GM19043 (cell line): Measurements from ENCODE around the gene LGI4.
"Not testable (repeated sequence)": the region's sequence is repeated elsewhere in the genome, so short reads cannot be mapped to it uniquely, and the experiment has no call there.

Experiments
- ATAC-seq: cut with Tn5 transposase; IDR thresholded peaks from one replicate; pipeline ENCODE4 v1.9.1; 2021; ENCODE audit warnings: low read depth; ENCODE audit not compliant: unreplicated experiment

The LGI4 gene

GRCh38 chr19:35142606-35143230 lies 7.9 kb upstream of the LGI4 start:
- no peak for ATAC-seq

DNA sequence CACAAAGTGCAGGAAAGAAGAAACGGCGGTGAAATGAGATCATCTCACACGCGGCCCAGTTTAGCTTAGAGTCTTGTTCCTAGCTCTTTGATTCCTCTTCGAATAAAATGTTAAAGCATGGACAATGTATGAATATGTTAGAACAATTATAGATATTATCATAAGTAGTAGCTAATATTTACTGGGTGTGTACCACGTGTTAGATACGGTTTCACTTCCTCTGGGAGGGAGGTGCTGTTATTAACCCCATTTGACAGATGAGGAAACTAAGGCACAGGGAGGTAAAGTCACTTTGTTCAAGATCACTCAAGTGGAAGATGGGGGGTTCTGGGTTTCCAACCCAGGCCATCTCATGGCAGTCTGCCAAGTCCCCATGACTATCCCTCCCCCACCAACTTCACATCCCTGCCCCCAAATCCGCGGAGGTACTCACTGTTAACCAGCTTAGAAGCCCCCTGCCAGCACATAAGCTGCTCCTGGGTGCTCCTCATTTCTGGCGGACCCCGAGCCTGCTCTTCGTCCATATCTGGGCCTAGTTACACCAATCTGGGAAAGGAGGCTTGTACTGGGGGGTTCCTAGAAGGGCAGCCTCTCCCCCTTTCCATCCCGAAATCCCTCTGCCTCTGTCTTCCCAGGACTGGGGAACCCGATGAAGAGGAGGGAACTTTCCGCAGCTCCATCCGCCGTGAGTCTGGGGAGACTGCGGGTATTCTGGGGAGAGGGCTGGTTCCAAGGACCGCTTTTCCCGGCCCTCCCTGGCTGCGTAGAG lies 7.2 kb upstream of the LGI4 start:
- ATAC-seq, result no peak

GRCh38 chr19:35140962-35141836 lies 6.3 kb upstream of the LGI4 start:
- ATAC-seq, result no peak

DNA sequence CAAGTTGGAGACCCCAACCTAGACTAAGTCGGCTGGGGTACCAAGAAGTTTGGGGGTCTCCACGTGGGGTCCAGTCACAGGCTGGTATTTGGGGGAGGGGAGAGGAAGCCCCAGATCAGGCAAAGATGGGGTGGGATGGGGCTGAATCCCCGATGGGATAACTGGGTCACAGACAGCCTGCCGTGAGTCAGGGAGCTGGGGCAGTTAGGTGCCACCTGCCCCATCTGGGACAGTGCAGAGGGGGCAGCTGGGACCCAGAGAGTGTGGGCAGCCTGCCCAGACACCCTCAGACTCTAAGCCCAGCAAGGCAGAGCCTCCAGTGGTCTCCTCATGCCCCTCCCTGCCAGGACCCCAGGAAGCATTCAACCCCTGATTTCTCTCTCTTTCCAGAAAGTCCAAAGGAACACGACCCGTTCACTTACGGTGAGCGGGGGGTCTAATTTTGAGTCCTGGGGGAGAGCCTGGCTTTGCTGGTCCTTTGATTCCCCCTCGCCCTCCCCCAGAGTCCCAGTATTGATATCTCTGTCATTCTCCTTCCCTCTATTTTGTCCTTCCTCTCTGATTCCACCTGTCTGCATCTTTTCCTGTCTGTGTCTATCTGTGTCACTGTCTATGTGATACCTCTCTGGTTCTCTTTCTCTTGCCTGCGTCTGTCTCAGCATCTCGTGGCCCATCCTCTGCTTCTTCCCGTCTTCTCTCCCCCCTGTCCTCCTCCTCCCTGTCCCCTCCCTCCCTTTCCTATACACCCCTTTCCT lies 5.5 kb upstream of the LGI4 start:
- ATAC-seq, result no peak

- ATAC-seq, result no peak
These were observed 3.5 kb upstream of the LGI4 start, which contains the start of gene FXYD1 for GRCh38 chr19:35138305-35138892. Gene FXYD1, plus strand, starts transcription at chr19:35138824. Its CDS starts 1,256 bp downstream, at chr19:35140080.

DNA sequence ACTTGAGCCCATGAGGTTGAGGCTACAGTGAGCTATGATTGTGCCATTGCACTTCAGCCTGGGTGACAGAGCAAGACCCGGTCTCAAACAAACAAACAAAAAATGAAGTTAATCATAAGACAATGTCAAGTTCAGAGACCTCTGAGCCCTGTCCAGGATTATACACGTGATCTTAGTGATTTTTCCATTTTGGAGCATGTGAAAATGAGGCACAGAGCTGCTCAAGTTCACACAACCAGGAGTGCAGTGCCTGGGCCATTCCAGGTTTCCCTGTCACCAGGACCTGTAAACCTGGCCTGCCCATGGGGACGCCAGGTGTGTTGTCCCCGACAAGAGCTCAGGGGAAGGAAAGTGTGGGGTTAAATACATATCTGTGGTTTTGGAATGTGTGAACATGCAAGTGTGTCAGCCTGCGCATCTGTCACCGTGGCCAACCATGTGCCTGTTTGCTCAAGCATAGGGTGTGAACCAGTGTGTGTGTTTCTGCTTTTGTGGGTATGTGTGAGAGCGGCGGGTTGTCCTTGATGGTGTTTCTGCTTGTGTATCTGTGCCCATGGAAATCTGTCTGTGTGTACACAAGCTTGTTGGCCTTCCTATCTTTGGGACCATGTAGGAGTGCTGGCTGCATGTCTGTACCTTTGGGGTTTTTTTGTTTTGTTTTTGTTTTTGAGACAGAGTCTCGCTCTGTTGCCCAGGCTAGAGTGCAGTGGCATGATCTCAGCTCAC lies 2.3 kb upstream of the LGI4 start:
- ATAC-seq, result no peak

DNA sequence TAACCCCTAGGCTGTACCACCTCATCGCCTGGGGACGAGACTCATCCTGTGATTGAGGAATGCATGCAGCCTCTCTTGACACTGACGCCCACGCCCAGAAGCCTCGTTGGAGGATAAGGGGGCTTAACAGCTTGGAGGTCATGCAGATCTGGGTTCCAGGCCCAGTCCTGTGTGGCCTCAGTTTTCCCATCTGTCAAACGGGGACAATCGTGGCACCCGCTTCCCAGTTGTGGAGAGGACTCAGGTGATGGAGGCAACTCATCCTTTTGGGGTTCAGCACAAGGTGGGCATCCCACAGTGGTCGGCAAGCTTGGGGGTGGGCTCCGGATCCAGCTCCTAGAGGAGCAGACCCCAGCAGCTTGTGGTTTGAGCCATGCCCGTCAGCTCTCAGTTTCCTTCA lies 1.4 kb upstream of the LGI4 start:
- no peak for ATAC-seq

GRCh38 chr19:35135389-35135909 lies 590 bp upstream of the LGI4 start:
- ATAC-seq, result no peak

- no peak for ATAC-seq
These were observed 1.0 kb downstream of the LGI4 start for GRCh38 chr19:35133826-35134225.

DNA sequence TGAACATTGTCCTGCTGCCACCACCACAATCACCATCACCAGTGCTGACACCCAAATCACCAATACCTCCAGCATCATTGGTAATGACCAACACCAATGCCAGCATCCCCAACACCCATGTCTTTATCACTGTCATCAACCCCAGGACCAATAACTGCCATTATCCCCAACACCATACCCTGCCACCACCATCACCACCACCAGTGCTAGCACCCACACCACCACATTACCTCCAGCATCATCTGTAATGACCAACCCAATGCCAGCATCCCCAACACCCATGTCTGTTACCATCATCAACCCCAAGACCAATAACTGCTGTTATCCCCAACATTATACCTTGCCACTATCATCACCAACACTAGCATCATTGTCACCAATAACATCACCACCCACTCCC lies 2.6 kb downstream of the LGI4 start:
- no peak for ATAC-seq

DNA sequence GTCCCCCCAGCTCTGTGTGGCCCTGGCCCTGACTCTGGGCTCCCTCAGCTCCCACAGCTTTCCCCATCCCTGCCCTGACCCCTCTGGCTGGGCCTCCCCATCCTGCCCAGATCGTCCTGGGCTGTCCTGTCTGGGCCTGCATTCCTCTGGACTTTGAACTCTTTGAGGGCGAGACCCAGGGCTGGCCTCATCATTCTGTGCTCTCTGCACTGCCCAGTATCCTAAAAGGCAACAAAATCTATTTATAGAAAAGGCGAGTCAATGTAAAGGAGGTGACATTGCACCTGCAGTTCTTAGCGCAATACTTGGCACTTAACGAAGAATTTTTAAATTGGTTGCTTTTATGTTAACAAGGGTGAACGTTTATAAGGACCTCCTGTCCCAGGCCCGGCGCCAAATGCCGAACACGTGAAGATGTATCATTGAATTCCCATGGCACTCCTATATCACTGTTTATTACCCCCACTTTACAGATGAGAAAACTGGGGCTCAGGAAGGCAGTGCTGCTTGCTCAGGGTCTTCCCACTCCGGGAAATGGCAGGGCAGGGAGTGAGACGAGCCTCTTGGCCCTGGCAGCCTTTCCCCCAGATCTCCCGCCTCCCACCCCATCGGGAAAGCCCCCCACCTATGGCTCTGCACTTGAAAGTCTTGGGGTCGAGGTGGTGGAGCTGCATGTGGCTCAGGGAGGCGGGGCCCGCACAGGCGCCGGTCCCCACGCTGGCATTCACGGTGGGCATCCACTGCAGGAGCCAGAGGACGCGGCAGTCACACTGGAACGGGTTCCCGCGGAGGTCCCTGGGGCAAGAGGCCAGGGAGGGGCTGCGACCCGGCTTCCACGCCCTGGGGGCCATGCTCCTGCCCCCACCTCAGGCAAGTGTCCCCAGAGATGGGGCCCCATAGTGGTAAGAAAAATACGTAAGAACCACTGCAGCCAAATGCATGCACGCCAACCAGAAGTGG lies 3.8 kb downstream of the LGI4 start:
- no peak for ATAC-seq

- not testable (repeated sequence) for ATAC-seq
These were observed 5.1 kb downstream of the LGI4 start for GRCh38 chr19:35129724-35130274.

GRCh38 chr19:35128398-35129057 lies 6.3 kb downstream of the LGI4 start:
- no peak for ATAC-seq

- no peak for ATAC-seq
These were observed 7.0 kb downstream of the LGI4 start for GRCh38 chr19:35127871-35128270.

GRCh38 chr19:35126624-35126959 lies 8.3 kb downstream of the LGI4 start:
- ATAC-seq, result no peak

DNA sequence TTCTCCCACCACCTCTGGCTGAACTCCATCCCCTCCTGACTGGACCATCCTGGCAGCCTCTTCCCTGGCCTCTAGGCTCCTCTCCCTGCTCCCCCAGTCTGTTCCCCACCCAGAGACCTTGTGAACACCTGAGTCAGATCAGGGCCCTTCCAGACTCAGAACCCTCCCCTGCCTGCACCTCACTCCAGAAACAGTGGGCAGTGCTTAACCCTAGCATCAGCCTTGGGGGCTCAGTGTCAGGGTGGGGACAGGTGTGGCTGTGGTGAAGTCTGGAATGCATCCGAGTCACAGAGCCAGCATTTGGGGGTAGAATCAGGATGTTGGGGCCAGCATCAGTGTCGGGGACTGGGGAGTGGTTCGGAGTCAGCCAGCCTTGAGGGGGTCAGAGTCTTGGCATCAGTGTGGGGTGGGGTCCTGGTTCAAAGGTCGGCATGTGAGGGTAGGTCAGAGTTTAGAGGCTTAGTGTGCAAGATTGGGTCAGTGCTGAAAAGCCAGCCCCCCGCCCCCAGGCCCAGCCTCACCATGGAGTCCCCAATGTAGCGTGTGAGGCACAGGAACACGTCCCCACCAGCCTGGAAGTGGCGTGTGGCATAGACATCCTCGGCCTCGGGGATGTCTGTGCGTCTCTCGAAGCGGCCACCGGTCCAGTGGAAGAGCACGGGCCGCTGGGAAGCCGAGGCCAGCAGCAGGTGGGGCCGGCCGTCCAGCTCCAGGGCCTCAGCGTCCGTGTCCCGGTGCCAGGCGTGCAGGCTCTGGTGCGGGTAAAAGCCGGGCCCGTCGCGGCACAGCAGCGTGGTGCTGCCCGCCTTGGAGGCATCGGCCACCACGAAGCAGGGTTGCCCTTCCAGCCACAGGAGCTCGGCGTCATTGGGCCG lies 8.9 kb downstream of the LGI4 start:
- ATAC-seq, result no peak
